Measurements from ENCODE around the gene SLC6A7.

Gene SLC6A7

GRCh38 chr5:150175536-150175935 is 14.3 kb upstream of the SLC6A7 start:
- Mint-ChIP-seq H3K27me3 (peaks cover 19% of the 10 kb centered on the region), H3K36me3 (ENCODE audit: low read depth) (no peaks in the 10 kb centered on the region), H3K9me3 (no peaks in the 10 kb centered on the region), H3K27ac (no peak overlapping the region), H3K4me3 (no peak overlapping the region), H3K4me1 (no peaks in the 10 kb centered on the region)
- no peak for ATAC-seq
- no peak for DNase-seq

DNA sequence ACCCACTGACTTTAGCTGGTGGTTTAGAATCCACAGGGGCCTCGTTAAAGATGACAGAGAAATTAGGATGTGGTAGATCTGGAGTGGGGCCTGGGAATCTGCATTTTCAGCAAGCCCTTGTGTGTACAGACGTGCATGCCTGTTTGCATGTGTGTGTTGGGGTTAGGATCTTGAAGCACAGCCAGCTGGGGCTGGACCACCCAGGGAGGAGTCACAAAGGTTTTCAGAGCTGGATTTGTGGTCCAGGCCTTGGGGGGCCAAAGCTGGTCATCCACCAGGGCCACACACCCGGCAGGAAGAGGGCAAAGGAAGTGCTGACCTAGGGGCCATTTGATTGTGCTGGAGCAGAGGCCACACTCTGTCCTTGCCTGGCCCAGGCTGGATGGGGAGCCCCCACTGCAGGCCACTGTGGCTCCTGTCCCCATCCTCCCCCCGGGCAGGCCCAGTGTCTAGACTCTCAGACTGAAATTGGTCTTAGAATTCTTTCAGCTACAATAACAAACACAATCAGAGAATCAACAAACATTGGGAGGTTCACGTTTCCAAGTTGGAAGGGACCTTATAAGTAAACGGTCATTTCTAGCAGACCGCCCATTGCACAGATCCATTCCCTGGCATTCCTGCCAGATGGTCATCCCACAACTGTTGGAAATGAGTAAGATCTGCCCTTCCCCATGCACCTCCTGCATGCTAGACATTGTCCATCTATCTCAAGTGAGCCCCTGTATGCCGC is 13.0 kb upstream of the SLC6A7 start:
- H3K27ac Mint-ChIP-seq = no peak overlapping the region
- peaks cover 13% of the 10 kb centered on the region for H3K27me3 Mint-ChIP-seq
- H3K9me3 Mint-ChIP-seq = no peaks in the 10 kb centered on the region
- no peaks in the 10 kb centered on the region for H3K36me3 Mint-ChIP-seq (ENCODE audit: low read depth)
- no peak overlapping the region for H3K4me3 Mint-ChIP-seq
- H3K4me1 Mint-ChIP-seq = no peaks in the 10 kb centered on the region
- no peak for DNase-seq
- no peak for ATAC-seq

DNA sequence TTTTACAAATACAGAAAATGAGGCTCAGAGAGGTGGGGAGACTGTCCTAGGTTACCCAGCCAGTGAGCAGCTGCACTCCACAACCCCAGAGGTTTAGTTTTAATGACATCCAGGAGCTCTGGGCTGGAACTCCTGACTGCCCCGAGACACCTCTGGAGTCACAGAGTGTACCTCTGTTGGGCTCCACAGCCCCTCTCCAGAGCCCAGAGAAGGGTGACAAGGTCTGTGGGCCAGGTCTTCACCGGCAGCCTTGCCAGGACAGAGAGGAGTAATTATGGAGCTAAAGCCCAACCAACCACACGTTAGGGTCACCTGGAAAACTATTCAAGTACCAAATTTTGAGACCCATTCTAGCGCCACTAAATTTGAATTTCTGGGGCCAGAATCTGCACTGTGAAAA is 12.1 kb upstream of the SLC6A7 start:
- Mint-ChIP-seq H3K9me3 (no peaks in the 10 kb centered on the region), H3K27ac (no peak overlapping the region), H3K4me1 (no peaks in the 10 kb centered on the region), H3K36me3 (ENCODE audit: low read depth) (no peaks in the 10 kb centered on the region), H3K4me3 (no peak overlapping the region), H3K27me3 (peaks cover 10% of the 10 kb centered on the region)
- DNase-seq (no peak), ATAC-seq (no peak)

DNA sequence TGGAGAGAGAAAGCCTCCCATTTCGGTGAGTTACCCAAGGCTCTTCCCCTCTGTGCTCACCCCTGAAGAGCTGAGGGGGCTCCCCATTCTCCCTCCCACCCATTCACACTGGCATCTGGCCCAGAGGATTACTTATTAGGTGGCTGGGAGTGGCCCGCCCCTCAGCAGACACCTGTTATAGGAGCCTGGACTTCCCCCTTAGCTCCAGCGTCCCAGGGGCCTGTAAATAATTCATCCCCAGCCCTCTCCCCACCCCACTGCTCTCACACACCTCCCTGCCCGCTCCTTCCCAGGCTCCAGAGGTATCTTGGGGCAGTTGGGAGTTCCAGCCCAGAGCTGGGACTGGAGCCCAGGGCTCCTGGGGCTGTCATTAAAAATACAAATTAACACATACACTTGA is 11.6 kb upstream of the SLC6A7 start:
- H3K9me3 Mint-ChIP-seq = no peaks in the 10 kb centered on the region
- H3K36me3 Mint-ChIP-seq (ENCODE audit: low read depth) = no peaks in the 10 kb centered on the region
- no peaks in the 10 kb centered on the region for H3K4me1 Mint-ChIP-seq
- no peak overlapping the region for H3K4me3 Mint-ChIP-seq
- H3K27me3 Mint-ChIP-seq = peaks cover 10% of the 10 kb centered on the region
- ATAC-seq (no peak), DNase-seq (no peak)
- no peak overlapping the region for H3K27ac Mint-ChIP-seq

GRCh38 chr5:150179019-150179620 is 10.7 kb upstream of the SLC6A7 start:
- no peaks in the 10 kb centered on the region for H3K36me3 Mint-ChIP-seq (ENCODE audit: low read depth)
- H3K4me3 Mint-ChIP-seq = no peak overlapping the region
- no peaks in the 10 kb centered on the region for H3K4me1 Mint-ChIP-seq
- H3K9me3 Mint-ChIP-seq = no peaks in the 10 kb centered on the region
- no peak overlapping the region for H3K27ac Mint-ChIP-seq
- no peak for DNase-seq
- ATAC-seq = no peak
- peaks cover 6% of the 10 kb centered on the region for H3K27me3 Mint-ChIP-seq

DNA sequence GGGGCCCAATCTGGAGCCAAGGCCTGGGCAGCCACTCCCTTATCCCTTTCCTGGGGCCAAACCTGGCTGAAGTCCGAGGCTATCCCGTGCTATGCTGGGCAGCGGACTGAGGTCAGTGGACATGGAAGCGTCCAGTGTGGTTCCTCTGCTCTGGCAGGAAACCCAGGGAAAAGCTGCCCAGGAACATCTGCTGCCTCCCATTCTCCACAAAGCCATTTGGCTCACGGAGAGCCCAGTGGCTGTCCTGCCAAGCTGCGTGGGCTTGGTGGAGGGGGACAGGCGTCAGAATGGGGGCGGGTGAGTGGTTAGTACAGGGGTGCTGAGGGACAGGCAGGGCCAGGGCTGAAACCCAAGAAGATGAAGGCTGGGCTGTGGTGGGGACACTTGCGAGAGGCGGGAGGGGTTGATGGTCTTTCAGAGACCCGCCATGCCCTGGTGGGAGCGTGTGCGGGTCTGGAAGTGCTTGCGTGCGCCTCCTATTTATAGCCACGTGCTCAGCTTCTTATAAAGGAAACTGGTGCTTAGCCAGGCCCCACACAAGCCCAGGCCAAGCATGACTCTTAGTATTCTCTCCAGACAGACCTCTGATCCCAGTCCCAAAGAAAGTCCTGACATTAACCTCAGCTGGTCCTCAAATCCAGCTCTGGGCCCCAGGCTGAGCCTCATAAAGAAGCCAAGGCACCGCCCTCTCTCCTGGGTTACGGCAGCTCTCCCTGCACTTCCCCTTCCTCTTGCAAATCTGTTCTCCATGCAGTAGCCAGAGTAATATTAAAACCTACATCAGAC is 9.4 kb upstream of the SLC6A7 start:
- Mint-ChIP-seq H3K36me3 (ENCODE audit: low read depth) (no peaks in the 10 kb centered on the region), H3K27me3 (peaks cover 3% of the 10 kb centered on the region), H3K4me1 (no peaks in the 10 kb centered on the region), H3K4me3 (no peak overlapping the region), H3K9me3 (no peaks in the 10 kb centered on the region), H3K27ac (no peak overlapping the region)
- no peak for ATAC-seq
- no peak for DNase-seq

DNA sequence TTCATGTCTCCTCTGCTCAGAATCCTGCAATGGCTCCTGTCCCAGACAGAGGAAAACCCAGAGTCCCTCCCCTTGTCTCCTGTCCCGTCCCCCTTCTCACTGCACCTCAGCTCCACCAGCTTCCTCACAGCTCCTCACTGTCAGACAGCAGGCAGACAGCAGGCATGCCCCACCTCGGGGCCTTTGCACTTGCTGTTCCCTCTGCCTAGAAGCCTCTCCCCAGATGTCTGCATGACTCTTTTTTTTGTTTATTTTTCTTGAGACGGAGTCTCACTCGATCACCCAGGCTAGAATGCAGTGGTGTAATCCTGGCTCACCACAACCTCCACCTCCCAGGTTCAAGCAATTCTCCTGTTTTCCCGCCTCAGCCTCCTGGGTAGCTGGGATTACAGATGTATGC is 8.8 kb upstream of the SLC6A7 start:
- no peak for DNase-seq
- ATAC-seq = no peak
- no peaks in the 10 kb centered on the region for H3K9me3 Mint-ChIP-seq
- H3K4me3 Mint-ChIP-seq = no peak overlapping the region
- H3K4me1 Mint-ChIP-seq = no peaks in the 10 kb centered on the region
- no peaks in the 10 kb centered on the region for H3K27me3 Mint-ChIP-seq
- no peak overlapping the region for H3K27ac Mint-ChIP-seq
- H3K36me3 Mint-ChIP-seq (ENCODE audit: low read depth) = no peaks in the 10 kb centered on the region

- no peaks in the 10 kb centered on the region for H3K36me3 Mint-ChIP-seq (ENCODE audit: low read depth)
- no peaks in the 10 kb centered on the region for H3K9me3 Mint-ChIP-seq
- ATAC-seq (no peak), DNase-seq (no peak)
- no peak overlapping the region for H3K27ac Mint-ChIP-seq
- no peaks in the 10 kb centered on the region for H3K27me3 Mint-ChIP-seq
- no peaks in the 10 kb centered on the region for H3K4me1 Mint-ChIP-seq
- H3K4me3 Mint-ChIP-seq = no peak overlapping the region
Observed at GRCh38 chr5:150181766-150182545, 7.9 kb upstream of the SLC6A7 start.

- H3K9me3 Mint-ChIP-seq = no peaks in the 10 kb centered on the region
- H3K27ac Mint-ChIP-seq = no peak overlapping the region
- H3K4me1 Mint-ChIP-seq = no peaks in the 10 kb centered on the region
- DNase-seq (no peak), ATAC-seq (no peak)
- no peaks in the 10 kb centered on the region for H3K36me3 Mint-ChIP-seq (ENCODE audit: low read depth)
- H3K4me3 Mint-ChIP-seq = no peak overlapping the region
- H3K27me3 Mint-ChIP-seq = peaks cover 3% of the 10 kb centered on the region
Observed at GRCh38 chr5:150182774-150183173, 7.1 kb upstream of the SLC6A7 start.

- no peaks in the 10 kb centered on the region for H3K9me3 Mint-ChIP-seq
Observed at GRCh38 chr5:150183436-150183835, 6.4 kb upstream of the SLC6A7 start.

GRCh38 chr5:150184006-150184405 is 5.9 kb upstream of the SLC6A7 start:
- Mint-ChIP-seq H3K27ac (no peak overlapping the region), H3K27me3 (peaks cover 6% of the 10 kb centered on the region), H3K4me3 (no peak overlapping the region), H3K4me1 (no peaks in the 10 kb centered on the region), H3K36me3 (ENCODE audit: low read depth) (no peaks in the 10 kb centered on the region), H3K9me3 (no peaks in the 10 kb centered on the region)
- ATAC-seq = no peak
- no peak for DNase-seq

More at GRCh38 chr5:150183436-150183835, 6.4 kb upstream of the SLC6A7 start:
- no peak for DNase-seq
- Mint-ChIP-seq H3K27me3 (peaks cover 5% of the 10 kb centered on the region), H3K4me3 (no peak overlapping the region), H3K27ac (no peak overlapping the region), H3K4me1 (no peaks in the 10 kb centered on the region), H3K36me3 (ENCODE audit: low read depth) (no peaks in the 10 kb centered on the region)
- no peak for ATAC-seq

DNA sequence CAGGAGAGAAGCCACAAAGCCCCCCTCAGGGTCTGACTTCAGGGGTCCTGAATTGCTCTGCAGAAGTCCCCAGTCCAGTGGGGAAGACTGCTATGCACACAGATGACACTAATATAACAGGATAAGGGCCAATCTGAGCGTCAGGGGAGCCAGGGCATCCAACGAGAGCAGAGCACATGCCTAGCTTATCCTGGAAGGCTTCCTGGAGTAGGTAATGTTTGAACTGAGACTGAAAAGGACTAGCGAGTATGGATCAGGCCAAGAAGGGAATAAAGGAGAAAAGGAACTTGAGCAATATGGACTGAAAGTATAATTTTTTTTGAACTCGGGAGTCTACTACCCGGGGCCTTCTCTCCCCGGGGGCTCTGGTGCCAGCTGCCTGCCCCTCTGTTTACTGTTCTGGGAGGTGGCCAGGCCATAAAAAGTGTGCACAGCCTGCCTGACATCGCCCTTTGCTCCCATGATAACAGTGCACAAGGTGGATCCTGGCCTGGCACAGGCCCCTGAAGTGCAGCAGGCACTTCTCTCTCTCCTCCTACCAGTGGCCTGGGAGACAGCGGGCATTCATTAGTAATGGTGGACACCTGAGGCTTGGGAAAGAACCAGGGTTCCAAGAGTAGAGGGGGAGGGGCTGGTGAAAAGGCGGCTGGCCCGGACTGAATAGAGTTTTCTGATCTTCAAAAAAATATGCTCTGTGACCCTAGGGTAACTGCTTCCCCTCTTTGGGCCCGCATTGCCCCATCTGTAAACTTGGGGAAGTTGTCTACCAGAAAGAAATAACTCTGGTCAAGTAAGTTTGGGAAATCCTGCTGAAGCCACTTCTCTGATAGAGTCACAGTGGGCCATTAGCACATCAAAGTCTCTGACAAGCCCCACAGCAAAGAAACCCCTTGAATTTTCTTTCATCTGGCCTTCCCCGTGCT is 4.6 kb upstream of the SLC6A7 start:
- DNase-seq (no peak), ATAC-seq (no peak)
- Mint-ChIP-seq H3K9me3 (no peaks in the 10 kb centered on the region), H3K27me3 (peaks cover 14% of the 10 kb centered on the region), H3K36me3 (ENCODE audit: low read depth) (no peaks in the 10 kb centered on the region), H3K27ac (no peak overlapping the region), H3K4me3 (no peak overlapping the region), H3K4me1 (no peaks in the 10 kb centered on the region)

GRCh38 chr5:150186137-150186536 is 3.7 kb upstream of the SLC6A7 start:
- no peaks in the 10 kb centered on the region for H3K4me1 Mint-ChIP-seq
- H3K4me3 Mint-ChIP-seq = no peak overlapping the region
- ATAC-seq = no peak
- H3K36me3 Mint-ChIP-seq (ENCODE audit: low read depth) = no peaks in the 10 kb centered on the region
- peaks cover 20% of the 10 kb centered on the region for H3K27me3 Mint-ChIP-seq
- no peaks in the 10 kb centered on the region for H3K9me3 Mint-ChIP-seq
- no peak overlapping the region for H3K27ac Mint-ChIP-seq
- DNase-seq = no peak

GRCh38 chr5:150186897-150187296 is 3.0 kb upstream of the SLC6A7 start:
- no peak overlapping the region for H3K27ac Mint-ChIP-seq
- no peaks in the 10 kb centered on the region for H3K9me3 Mint-ChIP-seq
- ATAC-seq = no peak
- DNase-seq = no peak
- no peak overlapping the region for H3K4me3 Mint-ChIP-seq
- H3K36me3 Mint-ChIP-seq (ENCODE audit: low read depth) = no peaks in the 10 kb centered on the region
- H3K4me1 Mint-ChIP-seq = no peaks in the 10 kb centered on the region
- peaks cover 25% of the 10 kb centered on the region for H3K27me3 Mint-ChIP-seq
